PC-3 (cell line): ENCODE measurements around the gene AP4S1. TPM values are rescaled to one million over a fixed set of nuclear protein-coding genes. Genes with fewer than 3 reads are reported as not detected.

Experiments used
- ATAC-seq: fragments of 200-7000 bp; cut with Tn5 transposase; 2 replicates; pipeline ENCODE4 v1.9.1; 2020; ENCODE audit warnings: mild to moderate bottlenecking, moderate library complexity
- BruUV-seq: library from RNA; stranded (reverse); fragments of 400-500 nt; replicated peaks from 2 replicates; lab custom pipeline; 2021; lab: Mats Ljungman, UMichigan
- CTCF ChIA-PET: fragments of 300-600 bp; sonication (Branson Sonifier 250); formaldehyde crosslinking; loops from one replicate; lab custom pipeline; 2022; ENCODE audit warnings: antibody characterized with exemption; lab: Charles Lee
- POLR2A ChIA-PET: fragments of 300-600 bp; sonication (Branson Sonifier 250); formaldehyde crosslinking; loops from one replicate; lab custom pipeline; 2022; ENCODE audit warnings: antibody characterized with exemption; ENCODE audit not compliant: unreplicated experiment; lab: Charles Lee
- DNase-seq: peaks from one replicate; pipeline ENCODE4 v3.0.0-alpha.2; 2015
- H2AFZ ChIP-seq: fragments of 300-600 bp; sonication (generic); 2 replicates; pipeline ENCODE4 v1.6.0; 2016; ENCODE audit warnings: antibody characterized with exemption, low read length
- H3F3A ChIP-seq: fragments of 300-600 bp; sonication (generic); one replicate; pipeline ENCODE4 v1.6.0; 2017; ENCODE audit warnings: antibody characterized with exemption, low read length, control low read depth, mild to moderate bottlenecking; ENCODE audit not compliant: unreplicated experiment
- H3K27ac ChIP-seq: fragments of 300-600 bp; sonication (generic); 2 replicates; pipeline ENCODE4 v1.5.1; 2016; ENCODE audit warnings: mild to moderate bottlenecking, low read length
- H3K27me3 ChIP-seq: fragments of 300-600 bp; sonication (generic); 2 replicates; pipeline ENCODE4 v1.6.1; 2016; ENCODE audit warnings: low read length, mixed read lengths
- H3K36me3 ChIP-seq: fragments of 300-600 bp; sonication (generic); 2 replicates; pipeline ENCODE4 v1.6.1; 2016; ENCODE audit warnings: low read depth, mixed run types, low read length, mixed read lengths
- H3K4me1 ChIP-seq: fragments of 300-600 bp; sonication (generic); 2 replicates; pipeline ENCODE4 v1.5.1; 2016; ENCODE audit warnings: low read length; ENCODE audit not compliant: insufficient read depth
- H3K4me2 ChIP-seq: fragments of 300-600 bp; sonication (generic); 2 replicates; pipeline ENCODE4 v1.6.0; 2016; ENCODE audit warnings: low read length
- H3K4me3 ChIP-seq: fragments of 300-600 bp; sonication (generic); 2 replicates; pipeline ENCODE4 v1.5.1; 2016; ENCODE audit warnings: mild to moderate bottlenecking, low read length, mixed read lengths
- H3K79me2 ChIP-seq: fragments of 300-600 bp; sonication (generic); 2 replicates; pipeline ENCODE4 v1.6.1; 2017; ENCODE audit warnings: low read length, mixed read lengths
- H3K9ac ChIP-seq: fragments of 300-600 bp; sonication (generic); 2 replicates; pipeline ENCODE4 v1.6.0; 2016; ENCODE audit warnings: mild to moderate bottlenecking, low read length
- H3K9me2 ChIP-seq: fragments of 300-600 bp; sonication (generic); replicated peaks from 2 replicates; pipeline ENCODE4 v1.6.1; 2016; ENCODE audit warnings: mixed run types, low read length, mixed read lengths
- H3K9me3 ChIP-seq: fragments of 300-600 bp; sonication (generic); 2 replicates; pipeline ENCODE4 v1.6.1; 2016; ENCODE audit warnings: low read length, mixed read lengths
- H4K20me1 ChIP-seq: fragments of 300-600 bp; sonication (generic); 2 replicates; pipeline ENCODE4 v1.6.1; 2016; ENCODE audit warnings: low read length, mixed read lengths
- CTCF ChIP-seq: fragments of 300-600 bp; sonication (generic); conservative IDR thresholded peaks from 2 replicates; pipeline ENCODE4 v1.5.1; 2017; ENCODE audit warnings: antibody characterized with exemption, low read depth, mild to moderate bottlenecking, low read length
- EZH2 ChIP-seq: fragments of 300-600 bp; sonication (generic); IDR thresholded peaks from one replicate; pipeline ENCODE4 v1.6.1; 2017; ENCODE audit warnings: antibody characterized with exemption, mild to moderate bottlenecking, low read length; ENCODE audit not compliant: unreplicated experiment
- EZH2phosphoT487 ChIP-seq: fragments of 300-600 bp; sonication (generic); IDR thresholded peaks from 2 replicates; pipeline ENCODE4 v1.6.1; 2018; ENCODE audit warnings: mild to moderate bottlenecking, antibody characterized with exemption, low read length, borderline replicate concordance
- intact Hi-C: fragments of 100-400 bp; cut with micrococcal nuclease; formaldehyde crosslinking; loops from 2 replicates; pipeline ENCODE4 v1.9.0; 2023
- total RNA-seq: library from RNA; depleted of rRNA; stranded (reverse); fragments of >200 nt; gene quantifications from 2 replicates; pipeline ENCODE4 v1.2.3, GENCODE V29; 2014

Gene AP4S1
- total RNA-seq, 1 experiment from 2014 or later: 3.2 TPM

- peaks cover 17% of the 10 kb centered on the region for H3K4me1 ChIP-seq
- BruUV-seq: no TSS peak
- peaks cover 20% of the 10 kb centered on the region; the same call in 1 of the 2 replicates for H3K36me3 ChIP-seq
- H2AFZ ChIP-seq: no peak overlapping the region
- peaks cover 98% of the 10 kb centered on the region for H3K79me2 ChIP-seq
- ATAC-seq (peak; percentile 50), DNase-seq (peak; percentile 33)
- H3K27ac ChIP-seq: no peak overlapping the region
- peak overlapping the region; percentile 38 for H3K4me2 ChIP-seq
- no peaks in the 10 kb centered on the region for H3K9me3 ChIP-seq
- ChIA-PET CTCF (no interaction called here), POLR2A (interaction anchor here (0.6 to 0.7 kb wide), 4 partner anchors 14 to 433 kb away, joined by 3 to 8 read pairs (median 5); no protein-coding TSS in a partner anchor)
- H3K9me2 ChIP-seq: no peaks in the 10 kb centered on the region
- peaks cover 6% of the 10 kb centered on the region; the same call in 1 of the 2 replicates for H4K20me1 ChIP-seq
- H3F3A ChIP-seq: peaks cover 6% of the 10 kb centered on the region
- intact Hi-C loops: loop anchor here (2.0 kb wide), 1 partner anchor 30 kb away; the partner anchor contains the start of gene AP4S1
- H3K9ac ChIP-seq: no peak overlapping the region
- no peaks in the 10 kb centered on the region for H3K27me3 ChIP-seq
- no peak overlapping the region for H3K4me3 ChIP-seq
- TF ChIP-seq EZH2phosphoT487 (no peak), CTCF (no peak), EZH2 (no peak)
Observed at GRCh38 chr14:30994681-30995620, 30.5 kb upstream of the AP4S1 start.

GRCh38 chr14:30995689-30996088 is 29.8 kb upstream of the AP4S1 start:
- DNase-seq: no peak
- Histone ChIP-seq H3K9me2 (no peaks in the 10 kb centered on the region), H3K4me3 (no peak overlapping the region), H3K27ac (no peak overlapping the region), H3K27me3 (no peaks in the 10 kb centered on the region), H4K20me1 (peaks cover 6% of the 10 kb centered on the region; the same call in 1 of the 2 replicates), H3K9me3 (no peaks in the 10 kb centered on the region), H3K36me3 (peaks cover 25% of the 10 kb centered on the region; the same call in 1 of the 2 replicates), H3K4me2 (peak overlapping the region; percentile 38; the same call in 1 of the 2 replicates), H3K79me2 (peaks cover 99% of the 10 kb centered on the region), H3F3A (peaks cover 6% of the 10 kb centered on the region), H3K9ac (no peak overlapping the region), H3K4me1 (peaks cover 17% of the 10 kb centered on the region), H2AFZ (no peak overlapping the region)
- POLR2A ChIA-PET: interaction anchor here (0.6 to 0.7 kb wide), 3 partner anchors 13 to 81 kb away, joined by 4 to 8 read pairs (median 6); no protein-coding TSS in a partner anchor
- ATAC-seq: no peak
- CTCF ChIA-PET: no interaction called here
- intact Hi-C loops: loop anchor here (2.0 kb wide), 1 partner anchor 29 kb away; the partner anchor contains the start of gene AP4S1
- TF ChIP-seq EZH2 (no peak), CTCF (no peak), EZH2phosphoT487 (no peak)
- no TSS peak for BruUV-seq
